WTC11 (cell line): ENCODE measurements around the gene KLK13. TPM values are rescaled to one million over a fixed set of nuclear protein-coding genes. Genes with fewer than 3 reads are reported as not detected.

Source experiments
- ATAC-seq: fragments of 200-7000 bp; cut with Tn5 transposase; 2 replicates; pipeline ENCODE4 v1.10.0; 2021; ENCODE audit warnings: mild to moderate bottlenecking, moderate library complexity
- CTCF ChIA-PET: fragments of 300-600 bp; sonication (Branson Sonifier 250); formaldehyde crosslinking; loops from one replicate; lab custom pipeline; 2021; ENCODE audit warnings: antibody characterized with exemption; lab: Charles Lee
- POLR2A ChIA-PET: fragments of 350-600 bp; sonication (Branson Sonifier 250); formaldehyde crosslinking; loops from one replicate; lab custom pipeline; 2021; ENCODE audit warnings: antibody characterized with exemption; lab: Charles Lee
- DNase-seq: peaks from one replicate; pipeline ENCODE4 v3.0.0; 2021; ENCODE audit warnings: low spot score
- H3K27ac Mint-ChIP-seq: 2 replicates; pipeline ENCODE4 v1.8.0; 2021; ENCODE audit warnings: mixed read lengths
- H3K27me3 Mint-ChIP-seq: 2 replicates; pipeline ENCODE4 v1.8.0; 2021; ENCODE audit warnings: low read depth, mild to moderate bottlenecking, moderate library complexity, mixed read lengths
- H3K36me3 Mint-ChIP-seq: 2 replicates; pipeline ENCODE4 v1.8.0; 2021; ENCODE audit warnings: mixed read lengths
- H3K4me1 Mint-ChIP-seq: 2 replicates; pipeline ENCODE4 v1.8.0; 2022; ENCODE audit warnings: mixed read lengths
- H3K4me3 Mint-ChIP-seq: 2 replicates; pipeline ENCODE4 v1.8.0; 2021; ENCODE audit warnings: mild to moderate bottlenecking, moderate library complexity, mixed read lengths
- H3K9me3 Mint-ChIP-seq: 2 replicates; pipeline ENCODE4 v1.8.0; 2021; ENCODE audit warnings: mixed read lengths
- CBFB ChIP-seq: sonication (generic); formaldehyde crosslinking; IDR thresholded peaks from 2 replicates; pipeline ENCODE4 v1.8.1; 2022; ENCODE audit warnings: mild to moderate bottlenecking, low read depth, missing genetic modification reagents
- ELF4 ChIP-seq: sonication (generic); formaldehyde crosslinking; IDR thresholded peaks from 2 replicates; pipeline ENCODE4 v1.8.1; 2022; ENCODE audit warnings: low read depth, mild to moderate bottlenecking, moderate library complexity, missing genetic modification reagents
- ESRRA ChIP-seq: sonication (generic); formaldehyde crosslinking; IDR thresholded peaks from 2 replicates; pipeline ENCODE4 v1.8.1; 2022; ENCODE audit warnings: mild to moderate bottlenecking, missing genetic modification reagents, borderline replicate concordance
- FOXJ3 ChIP-seq: sonication (generic); formaldehyde crosslinking; IDR thresholded peaks from 2 replicates; pipeline ENCODE4 v1.9.0; 2021; ENCODE audit warnings: missing genetic modification reagents, mild to moderate bottlenecking, borderline replicate concordance
- FOXK1 ChIP-seq: sonication (generic); formaldehyde crosslinking; IDR thresholded peaks from 2 replicates; pipeline ENCODE4 v1.8.0; 2022; ENCODE audit warnings: mild to moderate bottlenecking, moderate library complexity, missing genetic modification reagents
- GABPB1 ChIP-seq: sonication (generic); formaldehyde crosslinking; IDR thresholded peaks from 2 replicates; pipeline ENCODE4 v1.8.1; 2023; ENCODE audit warnings: mild to moderate bottlenecking, missing genetic modification reagents
- MYBL2 ChIP-seq: sonication (generic); formaldehyde crosslinking; IDR thresholded peaks from 2 replicates; pipeline ENCODE4 v1.8.1; 2023; ENCODE audit warnings: mild to moderate bottlenecking, moderate library complexity, missing genetic modification reagents
- NFE2L1 ChIP-seq: sonication (generic); formaldehyde crosslinking; IDR thresholded peaks from 2 replicates; pipeline ENCODE4 v1.8.1; 2023; ENCODE audit warnings: missing genetic modification reagents
- PRRX2 ChIP-seq: fragments of 250-450 bp; sonication (Bioruptor Pico); IDR thresholded peaks from 2 replicates; pipeline ENCODE4 v1.8.0; 2021; ENCODE audit warnings: mild to moderate bottlenecking
- RELA ChIP-seq: sonication (generic); formaldehyde crosslinking; IDR thresholded peaks from 2 replicates; pipeline ENCODE4 v1.8.1; 2022; ENCODE audit warnings: missing genetic modification reagents, mild to moderate bottlenecking, borderline replicate concordance
- RORB ChIP-seq: fragments of 250-450 bp; sonication (Bioruptor Pico); IDR thresholded peaks from 2 replicates; pipeline ENCODE4 v1.9.0; 2021; ENCODE audit warnings: mild to moderate bottlenecking
- SOX15 ChIP-seq: fragments of 250-450 bp; sonication (Bioruptor Pico); IDR thresholded peaks from 2 replicates; pipeline ENCODE4 v1.9.0; 2021; ENCODE audit warnings: mild to moderate bottlenecking
- SP1 ChIP-seq: sonication (generic); formaldehyde crosslinking; conservative IDR thresholded peaks from 2 replicates; pipeline ENCODE4 v1.8.1; 2022; ENCODE audit warnings: missing genetic modification reagents
- TEAD4 ChIP-seq: sonication (generic); formaldehyde crosslinking; IDR thresholded peaks from 2 replicates; pipeline ENCODE4 v1.8.0; 2022; ENCODE audit warnings: mild to moderate bottlenecking, missing genetic modification reagents
- ZNF263 ChIP-seq: sonication (generic); formaldehyde crosslinking; IDR thresholded peaks from 2 replicates; pipeline ENCODE4 v1.8.1; 2022; ENCODE audit warnings: low read depth, mild to moderate bottlenecking, moderate library complexity, missing genetic modification reagents
- total RNA-seq: library from RNA; stranded (reverse); gene quantifications from 3 replicates; pipeline ENCODE4 v1.2.3, GENCODE V29; 2021
- TF ChIP-seq, protein P1 (sequence below): sonication (generic); formaldehyde crosslinking; IDR thresholded peaks from 2 replicates; pipeline ENCODE4 v1.8.1; 2023; ENCODE audit warnings: mild to moderate bottlenecking, missing genetic modification reagents
- TF ChIP-seq, protein P2 (sequence below): sonication (generic); formaldehyde crosslinking; IDR thresholded peaks from 2 replicates; pipeline ENCODE4 v1.8.0; 2022; ENCODE audit warnings: mild to moderate bottlenecking, missing genetic modification reagents
- TF ChIP-seq, protein P3 (sequence below): sonication (generic); formaldehyde crosslinking; IDR thresholded peaks from 2 replicates; pipeline ENCODE4 v1.8.1; 2022; ENCODE audit warnings: mild to moderate bottlenecking, missing genetic modification reagents, moderate library complexity, borderline replicate concordance
- TF ChIP-seq, protein P4 (sequence below): sonication (generic); formaldehyde crosslinking; conservative IDR thresholded peaks from 2 replicates; pipeline ENCODE4 v1.8.1; 2022; ENCODE audit warnings: mild to moderate bottlenecking, missing genetic modification reagents
- TF ChIP-seq, protein P5 (sequence below): sonication (generic); formaldehyde crosslinking; conservative IDR thresholded peaks from 2 replicates; pipeline ENCODE4 v1.8.1; 2023; ENCODE audit warnings: mild to moderate bottlenecking, low read depth, missing genetic modification reagents, moderate library complexity
- TF ChIP-seq, protein P6 (sequence below): sonication (generic); formaldehyde crosslinking; IDR thresholded peaks from 2 replicates; pipeline ENCODE4 v1.8.0; 2023; ENCODE audit warnings: missing genetic modification reagents, mild to moderate bottlenecking, borderline replicate concordance
- TF ChIP-seq, protein P7 (sequence below): sonication (generic); formaldehyde crosslinking; IDR thresholded peaks from 2 replicates; pipeline ENCODE4 v1.8.1; 2022; ENCODE audit warnings: missing genetic modification reagents, borderline replicate concordance

The KLK13 gene
- total RNA-seq, 1 experiment from 2014 or later = 3.1 TPM

DNA sequence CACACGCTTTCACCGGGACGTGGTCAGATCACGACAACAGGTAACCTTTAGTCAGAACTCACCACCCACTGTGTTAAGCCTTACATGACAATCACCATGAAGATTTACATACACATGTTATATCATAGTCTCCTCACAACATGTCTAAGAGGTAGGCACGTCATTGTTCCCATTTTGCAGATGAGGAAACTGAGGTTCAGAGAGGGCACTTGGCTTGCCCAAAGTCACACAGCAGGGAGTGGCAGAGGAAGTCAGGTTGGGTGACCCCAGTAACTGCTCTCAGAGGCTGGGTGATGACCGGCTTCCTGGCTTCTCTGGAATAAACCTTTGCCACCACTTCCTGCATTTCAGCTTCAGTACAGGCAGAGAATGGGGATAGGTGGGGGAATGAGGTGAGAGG is 50.6 kb downstream of the KLK13 start:
- ATAC-seq (no peak), DNase-seq (no peak)
- Mint-ChIP-seq H3K27ac (no peak overlapping the region), H3K9me3 (no peaks in the 10 kb centered on the region), H3K4me3 (no peak overlapping the region), H3K4me1 (peaks cover 4% of the 10 kb centered on the region), H3K27me3 (peaks cover 59% of the 10 kb centered on the region), H3K36me3 (no peaks in the 10 kb centered on the region)
- POLR2A ChIA-PET = no interaction called here
- TF ChIP-seq ESRRA (CRISPR knock-in tag) = no peak
- TF ChIP-seq TEAD4 = no peak
- TF ChIP-seq MYBL2 (CRISPR knock-in tag) = no peak
- no peak for TF ChIP-seq GABPB1
- TF ChIP-seq PRRX2 (CRISPR knock-in tag) = no peak
- no peak for TF ChIP-seq SP1 (CRISPR knock-in tag)
- no peak for TF ChIP-seq RORB
- no peak for TF ChIP-seq FOXJ3
- no peak for TF ChIP-seq SOX15 (CRISPR knock-in tag)
- TF ChIP-seq FOXK1 (CRISPR knock-in tag) = no peak
- TF ChIP-seq, protein P1, sequence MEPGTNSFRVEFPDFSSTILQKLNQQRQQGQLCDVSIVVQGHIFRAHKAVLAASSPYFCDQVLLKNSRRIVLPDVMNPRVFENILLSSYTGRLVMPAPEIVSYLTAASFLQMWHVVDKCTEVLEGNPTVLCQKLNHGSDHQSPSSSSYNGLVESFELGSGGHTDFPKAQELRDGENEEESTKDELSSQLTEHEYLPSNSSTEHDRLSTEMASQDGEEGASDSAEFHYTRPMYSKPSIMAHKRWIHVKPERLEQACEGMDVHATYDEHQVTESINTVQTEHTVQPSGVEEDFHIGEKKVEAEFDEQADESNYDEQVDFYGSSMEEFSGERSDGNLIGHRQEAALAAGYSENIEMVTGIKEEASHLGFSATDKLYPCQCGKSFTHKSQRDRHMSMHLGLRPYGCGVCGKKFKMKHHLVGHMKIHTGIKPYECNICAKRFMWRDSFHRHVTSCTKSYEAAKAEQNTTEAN = no peak
- TF ChIP-seq, protein P2, sequence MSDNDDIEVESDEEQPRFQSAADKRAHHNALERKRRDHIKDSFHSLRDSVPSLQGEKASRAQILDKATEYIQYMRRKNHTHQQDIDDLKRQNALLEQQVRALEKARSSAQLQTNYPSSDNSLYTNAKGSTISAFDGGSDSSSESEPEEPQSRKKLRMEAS (CRISPR knock-in tag) = no peak
- no peak for TF ChIP-seq ZNF263 (CRISPR knock-in tag)
- CTCF ChIA-PET = interaction anchor here (1.2 to 2.2 kb wide), 3 partner anchors 30 to 92 kb away, joined by 3 to 6 read pairs (median 4); partner anchors contain the start of gene KLK7

DNA sequence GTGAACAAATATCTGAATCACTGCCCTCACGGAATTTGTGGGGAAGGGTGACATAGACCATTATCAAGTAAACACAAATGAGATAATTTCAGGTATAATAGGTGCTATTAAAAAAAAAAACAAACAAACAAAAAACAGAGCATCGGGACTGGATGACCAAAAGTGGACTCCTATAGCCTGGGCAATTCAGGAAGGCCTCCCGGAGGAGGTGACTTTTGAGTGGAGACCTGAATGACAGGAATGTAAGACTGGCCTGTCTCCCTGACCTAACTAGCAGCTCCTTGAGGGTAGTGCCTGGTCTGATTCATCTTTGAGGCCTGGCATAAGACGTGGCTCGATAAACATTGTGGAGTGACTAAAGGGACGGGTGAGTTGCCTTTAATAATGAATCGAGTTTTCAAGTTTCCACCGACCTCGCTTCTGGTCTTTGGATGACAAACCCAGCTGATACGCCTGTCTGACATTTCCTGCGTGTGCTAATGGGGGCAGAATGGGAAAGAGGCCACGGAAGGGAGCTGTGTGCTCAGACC is 52.2 kb downstream of the KLK13 start:
- CTCF ChIA-PET = interaction anchor here (0.6 to 2.2 kb wide), 3 partner anchors 82 to 229 kb away, joined by 3 to 6 read pairs (median 4); no protein-coding TSS in a partner anchor
- no peak overlapping the region for H3K4me3 Mint-ChIP-seq
- ATAC-seq = no peak
- POLR2A ChIA-PET = no interaction called here
- peaks cover 51% of the 10 kb centered on the region for H3K27me3 Mint-ChIP-seq
- no peak for DNase-seq
- H3K9me3 Mint-ChIP-seq = no peaks in the 10 kb centered on the region
- no peak overlapping the region for H3K27ac Mint-ChIP-seq
- H3K36me3 Mint-ChIP-seq = no peaks in the 10 kb centered on the region
- H3K4me1 Mint-ChIP-seq = 0 out of 2 replicates have a peak, but pooled peaks cover 2% of the 10 kb centered on the region
- TF ChIP-seq, protein P1 = no peak
- TF ChIP-seq NFE2L1 (CRISPR knock-in tag) = no peak
- no peak for TF ChIP-seq FOXJ3
- no peak for TF ChIP-seq RELA (CRISPR knock-in tag)
- TF ChIP-seq, protein P3, sequence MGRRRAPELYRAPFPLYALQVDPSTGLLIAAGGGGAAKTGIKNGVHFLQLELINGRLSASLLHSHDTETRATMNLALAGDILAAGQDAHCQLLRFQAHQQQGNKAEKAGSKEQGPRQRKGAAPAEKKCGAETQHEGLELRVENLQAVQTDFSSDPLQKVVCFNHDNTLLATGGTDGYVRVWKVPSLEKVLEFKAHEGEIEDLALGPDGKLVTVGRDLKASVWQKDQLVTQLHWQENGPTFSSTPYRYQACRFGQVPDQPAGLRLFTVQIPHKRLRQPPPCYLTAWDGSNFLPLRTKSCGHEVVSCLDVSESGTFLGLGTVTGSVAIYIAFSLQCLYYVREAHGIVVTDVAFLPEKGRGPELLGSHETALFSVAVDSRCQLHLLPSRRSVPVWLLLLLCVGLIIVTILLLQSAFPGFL (CRISPR knock-in tag) = no peak
- TF ChIP-seq, protein P2 (CRISPR knock-in tag) = no peak
- no peak for TF ChIP-seq ELF4 (CRISPR knock-in tag)
- TF ChIP-seq, protein P4, sequence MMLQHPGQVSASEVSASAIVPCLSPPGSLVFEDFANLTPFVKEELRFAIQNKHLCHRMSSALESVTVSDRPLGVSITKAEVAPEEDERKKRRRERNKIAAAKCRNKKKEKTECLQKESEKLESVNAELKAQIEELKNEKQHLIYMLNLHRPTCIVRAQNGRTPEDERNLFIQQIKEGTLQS (CRISPR knock-in tag) = no peak
- TF ChIP-seq CBFB (CRISPR knock-in tag) = no peak
- TF ChIP-seq, protein P5, sequence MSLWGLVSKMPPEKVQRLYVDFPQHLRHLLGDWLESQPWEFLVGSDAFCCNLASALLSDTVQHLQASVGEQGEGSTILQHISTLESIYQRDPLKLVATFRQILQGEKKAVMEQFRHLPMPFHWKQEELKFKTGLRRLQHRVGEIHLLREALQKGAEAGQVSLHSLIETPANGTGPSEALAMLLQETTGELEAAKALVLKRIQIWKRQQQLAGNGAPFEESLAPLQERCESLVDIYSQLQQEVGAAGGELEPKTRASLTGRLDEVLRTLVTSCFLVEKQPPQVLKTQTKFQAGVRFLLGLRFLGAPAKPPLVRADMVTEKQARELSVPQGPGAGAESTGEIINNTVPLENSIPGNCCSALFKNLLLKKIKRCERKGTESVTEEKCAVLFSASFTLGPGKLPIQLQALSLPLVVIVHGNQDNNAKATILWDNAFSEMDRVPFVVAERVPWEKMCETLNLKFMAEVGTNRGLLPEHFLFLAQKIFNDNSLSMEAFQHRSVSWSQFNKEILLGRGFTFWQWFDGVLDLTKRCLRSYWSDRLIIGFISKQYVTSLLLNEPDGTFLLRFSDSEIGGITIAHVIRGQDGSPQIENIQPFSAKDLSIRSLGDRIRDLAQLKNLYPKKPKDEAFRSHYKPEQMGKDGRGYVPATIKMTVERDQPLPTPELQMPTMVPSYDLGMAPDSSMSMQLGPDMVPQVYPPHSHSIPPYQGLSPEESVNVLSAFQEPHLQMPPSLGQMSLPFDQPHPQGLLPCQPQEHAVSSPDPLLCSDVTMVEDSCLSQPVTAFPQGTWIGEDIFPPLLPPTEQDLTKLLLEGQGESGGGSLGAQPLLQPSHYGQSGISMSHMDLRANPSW = no peak
- TF ChIP-seq, protein P6, sequence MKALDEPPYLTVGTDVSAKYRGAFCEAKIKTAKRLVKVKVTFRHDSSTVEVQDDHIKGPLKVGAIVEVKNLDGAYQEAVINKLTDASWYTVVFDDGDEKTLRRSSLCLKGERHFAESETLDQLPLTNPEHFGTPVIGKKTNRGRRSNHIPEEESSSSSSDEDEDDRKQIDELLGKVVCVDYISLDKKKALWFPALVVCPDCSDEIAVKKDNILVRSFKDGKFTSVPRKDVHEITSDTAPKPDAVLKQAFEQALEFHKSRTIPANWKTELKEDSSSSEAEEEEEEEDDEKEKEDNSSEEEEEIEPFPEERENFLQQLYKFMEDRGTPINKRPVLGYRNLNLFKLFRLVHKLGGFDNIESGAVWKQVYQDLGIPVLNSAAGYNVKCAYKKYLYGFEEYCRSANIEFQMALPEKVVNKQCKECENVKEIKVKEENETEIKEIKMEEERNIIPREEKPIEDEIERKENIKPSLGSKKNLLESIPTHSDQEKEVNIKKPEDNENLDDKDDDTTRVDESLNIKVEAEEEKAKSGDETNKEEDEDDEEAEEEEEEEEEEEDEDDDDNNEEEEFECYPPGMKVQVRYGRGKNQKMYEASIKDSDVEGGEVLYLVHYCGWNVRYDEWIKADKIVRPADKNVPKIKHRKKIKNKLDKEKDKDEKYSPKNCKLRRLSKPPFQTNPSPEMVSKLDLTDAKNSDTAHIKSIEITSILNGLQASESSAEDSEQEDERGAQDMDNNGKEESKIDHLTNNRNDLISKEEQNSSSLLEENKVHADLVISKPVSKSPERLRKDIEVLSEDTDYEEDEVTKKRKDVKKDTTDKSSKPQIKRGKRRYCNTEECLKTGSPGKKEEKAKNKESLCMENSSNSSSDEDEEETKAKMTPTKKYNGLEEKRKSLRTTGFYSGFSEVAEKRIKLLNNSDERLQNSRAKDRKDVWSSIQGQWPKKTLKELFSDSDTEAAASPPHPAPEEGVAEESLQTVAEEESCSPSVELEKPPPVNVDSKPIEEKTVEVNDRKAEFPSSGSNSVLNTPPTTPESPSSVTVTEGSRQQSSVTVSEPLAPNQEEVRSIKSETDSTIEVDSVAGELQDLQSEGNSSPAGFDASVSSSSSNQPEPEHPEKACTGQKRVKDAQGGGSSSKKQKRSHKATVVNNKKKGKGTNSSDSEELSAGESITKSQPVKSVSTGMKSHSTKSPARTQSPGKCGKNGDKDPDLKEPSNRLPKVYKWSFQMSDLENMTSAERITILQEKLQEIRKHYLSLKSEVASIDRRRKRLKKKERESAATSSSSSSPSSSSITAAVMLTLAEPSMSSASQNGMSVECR (CRISPR knock-in tag) = no peak
- TF ChIP-seq, protein P7, sequence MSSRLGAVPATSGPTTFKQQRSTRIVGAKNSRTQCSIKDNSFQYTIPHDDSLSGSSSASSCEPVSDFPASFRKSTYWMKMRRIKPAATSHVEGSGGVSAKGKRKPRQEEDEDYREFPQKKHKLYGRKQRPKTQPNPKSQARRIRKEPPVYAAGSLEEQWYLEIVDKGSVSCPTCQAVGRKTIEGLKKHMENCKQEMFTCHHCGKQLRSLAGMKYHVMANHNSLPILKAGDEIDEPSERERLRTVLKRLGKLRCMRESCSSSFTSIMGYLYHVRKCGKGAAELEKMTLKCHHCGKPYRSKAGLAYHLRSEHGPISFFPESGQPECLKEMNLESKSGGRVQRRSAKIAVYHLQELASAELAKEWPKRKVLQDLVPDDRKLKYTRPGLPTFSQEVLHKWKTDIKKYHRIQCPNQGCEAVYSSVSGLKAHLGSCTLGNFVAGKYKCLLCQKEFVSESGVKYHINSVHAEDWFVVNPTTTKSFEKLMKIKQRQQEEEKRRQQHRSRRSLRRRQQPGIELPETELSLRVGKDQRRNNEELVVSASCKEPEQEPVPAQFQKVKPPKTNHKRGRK (CRISPR knock-in tag) = no peak
